H9 (cell line): ENCODE measurements around the gene MBLAC2. TPM values are rescaled to one million over a fixed set of nuclear protein-coding genes. Genes with fewer than 3 reads are reported as not detected.
A peak's percentile ranks its signal among the peaks of the same experiment; 100 is the strongest.

Source experiments
- DNase-seq: peaks from one replicate; pipeline ENCODE4 v3.0.0-alpha.2; 2017
- H2AFZ ChIP-seq: one replicate; pipeline ENCODE4 v1.6.1; 2013; ENCODE audit warnings: mild to moderate bottlenecking, low read length, control low read depth, moderate library complexity
- H2AK5ac ChIP-seq: 2 replicates; pipeline ENCODE4 v1.6.1; 2013; ENCODE audit warnings: low read length, control low read depth, mixed read lengths; ENCODE audit not compliant: insufficient read length
- H2BK120ac ChIP-seq: one replicate; pipeline ENCODE4 v1.6.1; 2013; ENCODE audit warnings: low read depth, mild to moderate bottlenecking, low read length, control low read depth, inconsistent platforms; ENCODE audit not compliant: poor library complexity, severe bottlenecking
- H2BK12ac ChIP-seq: 2 replicates; pipeline ENCODE4 v1.6.1; 2013; ENCODE audit warnings: low read length, control low read depth, mixed read lengths, low read depth; ENCODE audit not compliant: insufficient read length
- H2BK15ac ChIP-seq: 2 replicates; pipeline ENCODE4 v1.6.1; 2013; ENCODE audit warnings: low read depth, low read length, control low read depth
- H2BK20ac ChIP-seq: one replicate; pipeline ENCODE4 v1.6.1; 2013; ENCODE audit warnings: low read depth, mild to moderate bottlenecking, low read length, control low read depth, inconsistent platforms; ENCODE audit not compliant: poor library complexity, severe bottlenecking
- H2BK5ac ChIP-seq: 2 replicates; pipeline ENCODE4 v1.6.1; 2013; ENCODE audit warnings: low read length, control low read depth, mixed read lengths; ENCODE audit not compliant: insufficient read length
- H3K14ac ChIP-seq: 2 replicates; pipeline ENCODE4 v1.6.1; 2013; ENCODE audit warnings: low read length, control low read depth; ENCODE audit not compliant: insufficient read depth
- H3K18ac ChIP-seq: 2 replicates; pipeline ENCODE4 v1.6.1; 2013; ENCODE audit warnings: low read depth, mild to moderate bottlenecking, mixed read lengths, low read length, control low read depth; ENCODE audit not compliant: insufficient read length
- H3K23ac ChIP-seq: 2 replicates; pipeline ENCODE4 v1.6.1; 2013; ENCODE audit warnings: low read length, control low read depth, mixed read lengths, low read depth; ENCODE audit not compliant: insufficient read length
- H3K23me2 ChIP-seq: 2 replicates; pipeline ENCODE4 v1.6.1; 2013; ENCODE audit warnings: low read depth, mild to moderate bottlenecking, mixed read lengths, low read length, control low read depth; ENCODE audit not compliant: insufficient read length, poor library complexity, severe bottlenecking
- H3K27ac ChIP-seq: 2 replicates; pipeline ENCODE4 v1.5.1; 2013; ENCODE audit warnings: low read length, control low read depth, mixed read lengths, low read depth; ENCODE audit not compliant: insufficient read length
- H3K27me3 ChIP-seq: 2 replicates; pipeline ENCODE4 v1.6.1; 2013; ENCODE audit warnings: low read length, control low read depth, inconsistent platforms; ENCODE audit not compliant: insufficient read depth
- H3K4ac ChIP-seq: 2 replicates; pipeline ENCODE4 v1.6.1; 2013; ENCODE audit warnings: low read depth, mild to moderate bottlenecking, control low read depth, inconsistent platforms, low read length, moderate library complexity
- H3K4me1 ChIP-seq: 2 replicates; pipeline ENCODE4 v1.6.1; 2013; ENCODE audit warnings: low read length, control low read depth, inconsistent platforms; ENCODE audit not compliant: insufficient read depth
- H3K4me2 ChIP-seq: 2 replicates; pipeline ENCODE4 v1.6.1; 2013; ENCODE audit warnings: low read length, control low read depth, mixed read lengths; ENCODE audit not compliant: insufficient read length, insufficient read depth
- H3K56ac ChIP-seq: 2 replicates; pipeline ENCODE4 v1.6.1; 2013; ENCODE audit warnings: low read depth, mild to moderate bottlenecking, mixed read lengths, low read length, control low read depth; ENCODE audit not compliant: insufficient read length
- H3K79me1 ChIP-seq: 2 replicates; pipeline ENCODE4 v1.6.1; 2013; ENCODE audit warnings: low read depth, mild to moderate bottlenecking, moderate library complexity, low read length, control low read depth, inconsistent platforms; ENCODE audit not compliant: insufficient read depth, poor library complexity, severe bottlenecking
- H3K79me2 ChIP-seq: 2 replicates; pipeline ENCODE4 v1.6.1; 2013; ENCODE audit warnings: low read length, control low read depth, inconsistent platforms; ENCODE audit not compliant: insufficient read depth
- H3K9ac ChIP-seq: 2 replicates; pipeline ENCODE4 v1.6.1; 2013; ENCODE audit warnings: low read length, control low read depth, mixed read lengths; ENCODE audit not compliant: insufficient read length; ENCODE audit errors: extremely low read depth
- H3K9me3 ChIP-seq: one replicate; pipeline ENCODE4 v1.6.1; 2013; ENCODE audit warnings: low read depth, low read length, inconsistent platforms; ENCODE audit not compliant: control insufficient read depth
- H3T11ph ChIP-seq: one replicate; pipeline ENCODE4 v1.6.1; 2013; ENCODE audit warnings: mild to moderate bottlenecking, low read length, control low read depth, inconsistent platforms
- H4K20me1 ChIP-seq: one replicate; pipeline ENCODE4 v1.6.1; 2013; ENCODE audit not compliant: control insufficient read depth, insufficient read length, insufficient read depth
- H4K5ac ChIP-seq: 2 replicates; pipeline ENCODE4 v1.6.1; 2013; ENCODE audit warnings: low read depth, mild to moderate bottlenecking, mixed read lengths, low read length, control low read depth; ENCODE audit not compliant: insufficient read length
- H4K8ac ChIP-seq: replicated peaks from 2 replicates; pipeline ENCODE4 v1.6.1; 2013; ENCODE audit warnings: low read length, control low read depth, mixed read lengths, low read depth; ENCODE audit not compliant: insufficient read length
- H4K91ac ChIP-seq: 2 replicates; pipeline ENCODE4 v1.6.1; 2013; ENCODE audit warnings: low read depth, mild to moderate bottlenecking, moderate library complexity, mixed read lengths, low read length, control low read depth; ENCODE audit not compliant: insufficient read length
- H3K27ac Mint-ChIP-seq, 3 experiments: 2 replicates in 2 of 3; 3 replicates in 1 of 3; pipeline ENCODE4 v1.8.0; 2020 to 2021; ENCODE audit warnings: mixed read lengths in 3 of 3, mild to moderate bottlenecking in 1 of 3, moderate library complexity in 1 of 3
- H3K27me3 Mint-ChIP-seq: 2 replicates; pipeline ENCODE4 v1.8.0; 2021; ENCODE audit warnings: low read depth, mild to moderate bottlenecking, moderate library complexity, mixed read lengths
- H3K36me3 Mint-ChIP-seq, 3 experiments: 2 replicates in 2 of 3; 3 replicates in 1 of 3; pipeline ENCODE4 v1.8.0; 2020 to 2021; ENCODE audit warnings: low read depth in 3 of 3, mixed read lengths in 3 of 3; ENCODE audit not compliant: insufficient read depth in 1 of 3
- H3K4me1 Mint-ChIP-seq, 2 experiments: 2 replicates each; pipeline ENCODE4 v1.8.0; 2020; ENCODE audit warnings: mixed read lengths in 2 of 2
- H3K4me3 Mint-ChIP-seq, 2 experiments: 2 replicates in 1 of 2; 3 replicates in 1 of 2; pipeline ENCODE4 v1.8.0; 2020 to 2021; ENCODE audit warnings: mild to moderate bottlenecking in 2 of 2, mixed read lengths in 2 of 2, moderate library complexity in 1 of 2
- H3K9me3 Mint-ChIP-seq, 2 experiments: 2 replicates in 1 of 2; 3 replicates in 1 of 2; pipeline ENCODE4 v1.8.0; 2020; ENCODE audit warnings: mild to moderate bottlenecking in 2 of 2, mixed read lengths in 2 of 2, moderate library complexity in 1 of 2
- CTCF ChIP-seq: fragments of 200-600 bp; sonication (generic); conservative IDR thresholded peaks from 3 replicates; pipeline ENCODE4 v1.8.0; 2021; ENCODE audit warnings: antibody characterized with exemption, mild to moderate bottlenecking
- WGBS: extraction: QIAGEN DNeasy Blood & Tissue Kit; methylation state at CpG from one replicate; pipeline ENCODE4 v1.1.7; 2013; ENCODE audit warnings: missing lambda C conversion rate, low lambda C conversion rate, mixed read lengths; ENCODE audit not compliant: insufficient read length; ENCODE audit errors: extremely low coverage; 5-methylcytosine and 5-hydroxymethylcytosine counted together
- total RNA-seq: library from RNA; stranded (reverse); gene quantifications from 2 replicates; pipeline ENCODE4 v1.2.1, GENCODE V29; 2021

MBLAC2 gene
- total RNA-seq, 1 experiment from 2014 or later = 4.9 TPM

DNA sequence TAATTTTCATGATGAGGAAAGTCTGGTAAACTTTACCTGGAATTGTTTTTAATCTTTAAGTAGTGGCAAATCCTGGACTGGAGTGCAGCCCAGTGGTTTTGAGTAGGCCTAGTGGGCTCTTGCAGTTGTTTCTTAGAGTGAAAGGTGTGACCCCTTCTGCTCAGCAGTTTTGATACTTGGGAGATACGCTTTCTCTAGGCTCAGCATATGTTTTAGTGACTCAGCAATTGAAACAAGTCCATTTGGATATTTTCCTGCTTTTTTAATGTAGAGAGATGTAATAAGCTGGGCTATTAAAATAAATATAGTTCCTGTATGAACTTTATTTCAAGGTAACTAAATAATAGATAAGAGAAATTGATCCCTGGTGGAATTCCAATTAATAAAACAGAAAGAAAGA is 6.1 kb upstream of the MBLAC2 start:
- Histone ChIP-seq H3K4ac (no peak overlapping the region), H3K18ac (no peak overlapping the region), H4K8ac (no peak overlapping the region), H2BK120ac (no peak overlapping the region), H3K79me1 (no peaks in the 10 kb centered on the region), H3K4me2 (no peak overlapping the region), H4K20me1 (no peaks in the 10 kb centered on the region), H2BK20ac (no peak overlapping the region), H4K91ac (no peak overlapping the region), H3T11ph (no peak overlapping the region), H3K56ac (no peak overlapping the region), H3K9ac (no peak overlapping the region), H3K23me2 (no peaks in the 10 kb centered on the region), H3K4me1 (peaks cover 16% of the 10 kb centered on the region), H3K23ac (no peak overlapping the region), H3K9me3 (no peaks in the 10 kb centered on the region), H2BK15ac (no peak overlapping the region), H2AFZ (no peak overlapping the region), H2BK12ac (no peak overlapping the region), H2BK5ac (no peak overlapping the region), H3K79me2 (peaks cover 31% of the 10 kb centered on the region; the same call in 1 of the 2 replicates), H3K27ac (no peak overlapping the region), H3K14ac (no peak overlapping the region), H3K27me3 (no peaks in the 10 kb centered on the region), H2AK5ac (no peak overlapping the region), H4K5ac (no peak overlapping the region)
- peaks cover 56 to 60% of the 10 kb centered on the region in 2 experiments for H3K4me1 Mint-ChIP-seq
- H3K9me3 Mint-ChIP-seq = no peaks in the 10 kb centered on the region
- H3K4me3 Mint-ChIP-seq = no peak overlapping the region
- no peak for DNase-seq
- no peaks in the 10 kb centered on the region for H3K27me3 Mint-ChIP-seq
- peak overlapping the region in 2 of 3 experiments; percentile 16 to 39; a peak in 2 of 7 replicates for H3K27ac Mint-ChIP-seq
- WGBS = no CpG with 5 or more reads among the region's 1 CpG
- H3K36me3 Mint-ChIP-seq = peaks cover 17 to 44% (median 42%) of the 10 kb centered on the region in 3 experiments
- no peak for TF ChIP-seq CTCF
